Tibial artery (tissue), 4 donors: ENCODE data around the gene BFSP2.

Source experiments
- DNase-seq, 2 donors: peaks; one replicate each; pipeline ENCODE4 v3.0.0-alpha.2; 2019
- H3K27ac ChIP-seq, 2 donors: fragments of 200-600 bp; sonication (generic) in 1 of 2; 1 replicate in 1 of 2; 2 replicates in 1 of 2; pipeline ENCODE4 v1.5.1; 2018 to 2019; ENCODE audit warnings: mild to moderate bottlenecking in 1 of 2
- H3K27me3 ChIP-seq, 2 donors: fragments of 200-600 bp; sonication (generic) in 1 of 2; one replicate each; pipeline versions ENCODE4 v1.5.1 to v1.6.0; 2016 to 2019
- H3K36me3 ChIP-seq, 3 donors: fragments of 200-600 bp; sonication (generic) in 2 of 3; one replicate each; pipeline ENCODE4 v1.5.1; 2016 to 2019; ENCODE audit warnings: mild to moderate bottlenecking in 2 of 3
- H3K4me1 ChIP-seq, 4 donors: fragments of 200-600 bp; sonication (generic) in 2 of 4; 1 replicate in 3 of 4; 2 replicates in 1 of 4; pipeline ENCODE4 v1.5.1; 2016 to 2019
- H3K4me3 ChIP-seq, 2 donors: fragments of 200-600 bp; sonication (generic) in 1 of 2; 1 replicate in 1 of 2; 2 replicates in 1 of 2; pipeline ENCODE4 v1.5.1; 2018 to 2019; ENCODE audit warnings: mild to moderate bottlenecking in 2 of 2
- H3K9me3 ChIP-seq, 3 donors: fragments of 200-600 bp; sonication (generic) in 1 of 3; one replicate each; pipeline ENCODE4 v1.5.1; 2016 to 2019
- intact Hi-C: fragments of 100-400 bp; cut with DNase I; formaldehyde crosslinking; loops from one replicate; pipeline ENCODE4 v1.15.0; 2023; ENCODE audit warnings: low total_unique reads
- TF ChIP-seq, protein P1 (sequence below), 2 experiments: fragments of 200-600 bp in 1 of 2; fragments of 450-650 bp in 1 of 2; IDR thresholded peaks; one replicate each; pipeline ENCODE4 v1.5.1; 2017 to 2019; ENCODE audit warnings: antibody characterized with exemption in 2 of 2, mild to moderate bottlenecking in 1 of 2, moderate library complexity in 1 of 2

The BFSP2 gene

DNA sequence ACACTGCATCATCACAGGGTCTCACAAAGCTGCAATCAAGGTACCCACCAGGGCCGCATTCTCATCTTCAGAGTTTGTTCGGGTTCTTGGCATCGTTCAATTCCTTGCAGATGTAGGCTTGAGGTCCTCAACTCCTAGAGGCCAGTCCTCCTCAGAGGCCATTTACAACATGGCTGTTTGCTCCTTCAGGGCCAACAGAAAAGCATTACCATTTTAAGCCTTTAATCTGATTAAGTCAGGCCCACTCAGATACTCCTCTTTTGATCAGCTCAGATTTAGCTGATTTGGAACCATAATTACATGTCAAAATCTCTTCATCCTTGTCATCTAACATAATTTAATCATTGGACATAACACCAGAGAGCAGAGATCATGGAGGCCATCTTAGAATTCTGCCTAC is 55.4 kb downstream of the BFSP2 start:
- intact Hi-C loops = no loop called here
- no peaks in the 10 kb centered on the region for H3K36me3 ChIP-seq
- H3K27ac ChIP-seq = no peak overlapping the region
- no peak for DNase-seq
- no peak overlapping the region for H3K4me3 ChIP-seq
- no peaks in the 10 kb centered on the region for H3K9me3 ChIP-seq
- no peaks in the 10 kb centered on the region for H3K27me3 ChIP-seq
- peaks cover 0 to 14% (median 12%) of the 10 kb centered on the region in 4 donors for H3K4me1 ChIP-seq
- TF ChIP-seq, protein P1, sequence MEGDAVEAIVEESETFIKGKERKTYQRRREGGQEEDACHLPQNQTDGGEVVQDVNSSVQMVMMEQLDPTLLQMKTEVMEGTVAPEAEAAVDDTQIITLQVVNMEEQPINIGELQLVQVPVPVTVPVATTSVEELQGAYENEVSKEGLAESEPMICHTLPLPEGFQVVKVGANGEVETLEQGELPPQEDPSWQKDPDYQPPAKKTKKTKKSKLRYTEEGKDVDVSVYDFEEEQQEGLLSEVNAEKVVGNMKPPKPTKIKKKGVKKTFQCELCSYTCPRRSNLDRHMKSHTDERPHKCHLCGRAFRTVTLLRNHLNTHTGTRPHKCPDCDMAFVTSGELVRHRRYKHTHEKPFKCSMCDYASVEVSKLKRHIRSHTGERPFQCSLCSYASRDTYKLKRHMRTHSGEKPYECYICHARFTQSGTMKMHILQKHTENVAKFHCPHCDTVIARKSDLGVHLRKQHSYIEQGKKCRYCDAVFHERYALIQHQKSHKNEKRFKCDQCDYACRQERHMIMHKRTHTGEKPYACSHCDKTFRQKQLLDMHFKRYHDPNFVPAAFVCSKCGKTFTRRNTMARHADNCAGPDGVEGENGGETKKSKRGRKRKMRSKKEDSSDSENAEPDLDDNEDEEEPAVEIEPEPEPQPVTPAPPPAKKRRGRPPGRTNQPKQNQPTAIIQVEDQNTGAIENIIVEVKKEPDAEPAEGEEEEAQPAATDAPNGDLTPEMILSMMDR (IDR thresholded peaks at IDR 0.05) = no peak

DNA sequence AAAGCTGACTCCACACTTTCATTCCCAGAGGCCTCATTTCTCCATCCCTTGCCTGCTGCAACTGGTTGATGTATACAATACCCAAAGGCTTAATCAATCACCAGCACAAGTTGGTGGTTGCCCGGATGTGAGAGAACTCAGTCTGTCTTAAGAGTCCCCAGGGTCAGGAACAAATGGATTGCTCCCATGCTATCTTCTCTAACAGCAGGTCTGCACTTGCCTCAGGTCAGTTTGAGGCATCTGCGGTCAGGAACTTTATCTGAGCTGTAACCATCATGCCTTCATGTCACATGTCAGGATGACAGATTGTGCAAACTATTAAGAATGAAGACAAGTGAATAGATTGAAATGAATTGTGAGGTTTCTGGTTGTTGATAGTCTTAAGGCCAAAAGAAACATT is 56.1 kb downstream of the BFSP2 start:
- TF ChIP-seq, protein P1 (IDR thresholded peaks at IDR 0.05) = no peak
- Histone ChIP-seq H3K9me3 (no peaks in the 10 kb centered on the region), H3K27ac (no peak overlapping the region), H3K4me1 (peaks cover 0 to 20% (median 17%) of the 10 kb centered on the region in 4 donors), H3K36me3 (no peaks in the 10 kb centered on the region), H3K4me3 (no peak overlapping the region), H3K27me3 (no peaks in the 10 kb centered on the region)
- intact Hi-C loops = no loop called here
- DNase-seq = no peak

DNA sequence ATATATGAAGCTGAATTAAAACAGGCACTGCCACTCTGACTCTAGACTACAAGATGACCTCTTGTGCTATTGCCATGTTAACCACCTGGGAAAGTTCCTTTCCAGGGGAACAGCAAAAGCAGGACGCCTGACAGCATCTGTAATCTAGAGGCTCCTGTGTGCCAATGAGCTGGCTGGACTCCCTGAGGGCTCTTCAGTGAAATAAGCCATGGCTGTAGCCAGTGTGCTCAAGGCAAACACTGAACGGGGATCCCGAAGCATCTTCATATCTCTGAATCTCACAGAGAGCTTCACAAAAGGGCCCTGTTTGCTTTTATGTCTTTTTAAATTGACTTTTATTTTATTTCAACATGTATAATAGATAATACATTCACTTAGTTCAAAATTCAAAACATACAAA is 57.2 kb downstream of the BFSP2 start:
- Histone ChIP-seq H3K4me3 (no peak overlapping the region), H3K27ac (no peak overlapping the region), H3K9me3 (no peaks in the 10 kb centered on the region), H3K36me3 (no peaks in the 10 kb centered on the region), H3K4me1 (peaks cover 0 to 20% (median 18%) of the 10 kb centered on the region in 4 donors), H3K27me3 (no peaks in the 10 kb centered on the region)
- TF ChIP-seq, protein P1 (IDR thresholded peaks at IDR 0.05) = no peak
- intact Hi-C loops = no loop called here
- no peak for DNase-seq

DNA sequence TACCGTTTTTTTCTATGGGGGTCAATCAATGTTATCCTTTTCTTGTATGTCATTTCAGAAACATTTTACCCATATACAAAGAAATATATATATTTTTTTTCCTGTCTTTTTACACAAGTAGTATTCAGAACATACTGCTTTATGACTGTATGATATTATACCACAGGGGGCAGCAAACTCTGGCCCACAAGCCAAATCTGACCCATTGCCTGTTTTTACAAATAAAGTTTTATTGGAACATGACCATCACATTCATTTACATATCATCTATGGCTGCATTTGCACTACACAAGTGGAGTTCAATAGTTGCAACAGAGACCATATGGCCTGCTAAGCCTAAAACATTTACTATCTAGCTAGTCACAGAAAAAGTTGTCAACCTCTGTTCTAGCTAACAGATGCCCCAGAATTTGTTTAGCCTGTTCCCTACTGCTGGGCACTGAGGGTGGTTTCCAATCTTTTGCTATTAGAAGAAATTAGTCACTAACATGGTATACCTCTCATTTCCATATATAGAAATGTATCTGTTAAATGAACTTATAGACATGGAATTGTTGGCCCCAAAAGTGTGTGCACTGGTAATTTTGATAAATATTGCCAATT is 57.7 kb downstream of the BFSP2 start:
- TF ChIP-seq, protein P1 (IDR thresholded peaks at IDR 0.05) = no peak
- H3K27ac ChIP-seq = no peak overlapping the region
- intact Hi-C loops = no loop called here
- no peaks in the 10 kb centered on the region for H3K27me3 ChIP-seq
- no peaks in the 10 kb centered on the region for H3K9me3 ChIP-seq
- no peak overlapping the region for H3K4me3 ChIP-seq
- no peak for DNase-seq
- no peaks in the 10 kb centered on the region for H3K36me3 ChIP-seq
- peaks cover 0 to 20% (median 18%) of the 10 kb centered on the region in 4 donors for H3K4me1 ChIP-seq

DNA sequence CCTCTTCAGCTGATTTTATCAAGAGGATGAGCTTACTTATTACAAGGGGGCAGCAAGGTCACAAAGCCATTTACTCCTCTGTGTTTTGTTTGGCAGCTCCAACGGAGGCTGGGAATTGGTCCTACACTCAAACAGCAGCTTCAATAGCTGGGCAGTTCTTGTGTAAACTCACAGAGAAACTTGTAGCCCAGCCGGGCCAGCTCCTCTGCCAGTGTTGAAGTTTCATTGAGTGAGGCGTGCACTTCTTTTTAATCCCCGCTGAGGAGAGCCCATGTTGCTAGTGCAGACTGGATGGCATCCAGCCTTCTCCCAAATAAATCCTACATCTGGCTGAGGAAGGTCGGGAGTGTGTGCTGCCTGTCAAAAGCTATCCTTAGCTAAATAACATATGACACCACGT is 59.5 kb downstream of the BFSP2 start:
- DNase-seq = peak in 1 of 2 donors; percentile 42
- H3K9me3 ChIP-seq = no peaks in the 10 kb centered on the region
- H3K27ac ChIP-seq = no peak overlapping the region
- H3K4me1 ChIP-seq = peaks cover 0 to 20% (median 18%) of the 10 kb centered on the region in 4 donors
- no peak overlapping the region for H3K4me3 ChIP-seq
- no peaks in the 10 kb centered on the region for H3K36me3 ChIP-seq
- TF ChIP-seq, protein P1 (IDR thresholded peaks at IDR 0.05) = no peak
- intact Hi-C loops = no loop called here
- no peaks in the 10 kb centered on the region for H3K27me3 ChIP-seq

DNA sequence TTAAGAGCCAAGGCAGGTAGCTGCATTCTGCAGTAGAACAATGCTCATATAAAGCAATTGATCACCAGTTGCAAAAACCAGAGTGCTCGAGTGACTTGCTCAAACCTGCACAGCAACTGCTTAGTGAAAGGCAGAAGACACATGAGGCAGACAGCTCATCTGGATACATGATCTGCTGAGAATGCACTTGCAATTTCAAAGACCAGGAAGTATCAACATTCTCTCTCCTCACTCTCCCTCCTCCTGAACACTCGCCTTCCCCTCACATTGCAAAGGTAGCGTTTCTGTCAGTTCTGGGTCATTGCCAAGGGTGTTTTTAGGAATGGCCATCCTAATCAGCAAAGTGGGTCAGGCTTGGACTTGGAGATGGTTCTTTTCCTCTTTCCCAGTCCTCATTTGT is 61.0 kb downstream of the BFSP2 start:
- H3K27me3 ChIP-seq = no peaks in the 10 kb centered on the region
- H3K36me3 ChIP-seq = no peaks in the 10 kb centered on the region
- no peak overlapping the region for H3K27ac ChIP-seq
- no peak for DNase-seq
- intact Hi-C loops = no loop called here
- no peaks in the 10 kb centered on the region for H3K9me3 ChIP-seq
- H3K4me1 ChIP-seq = peaks cover 0 to 20% (median 18%) of the 10 kb centered on the region in 4 donors
- TF ChIP-seq, protein P1 (IDR thresholded peaks at IDR 0.05) = no peak
- no peak overlapping the region for H3K4me3 ChIP-seq
